Measurements from ENCODE around the gene TLR7. TPM values are rescaled to one million over a fixed set of nuclear protein-coding genes. Genes with fewer than 3 reads are reported as not detected.

The TLR7 gene
- polyA plus RNA-seq, 1 experiment: not detected

- no peak for DNase-seq (ENCODE audit: low read depth)
- Histone ChIP-seq H3K4me3 (ENCODE audit: low read depth, low read length) (no peak overlapping the region), H3K36me3 (ENCODE audit: control insufficient read depth, insufficient read depth, low read length) (no peaks in the 10 kb centered on the region), H3K27me3 (ENCODE audit: control insufficient read depth, insufficient read depth, low read length) (no peaks in the 10 kb centered on the region)
- POLR2A ChIA-PET: no interaction called here
- TF ChIP-seq CTCF (IDR thresholded peaks at IDR 0.05; ENCODE audit: insufficient read depth, low read depth, low read length): no peak
- CTCF ChIA-PET: no interaction called here
These were observed 813 bp downstream of the TLR7 start for GRCh38 chrX:12867685-12868084.

GRCh38 chrX:12868747-12869146, 1.9 kb downstream of the TLR7 start:
- H3K4me3 ChIP-seq (ENCODE audit: low read depth, low read length): no peak overlapping the region
- no peaks in the 10 kb centered on the region for H3K27me3 ChIP-seq (ENCODE audit: control insufficient read depth, insufficient read depth, low read length)
- POLR2A ChIA-PET: no interaction called here

GRCh38 chrX:12871257-12871656, 4.4 kb downstream of the TLR7 start:
- Histone ChIP-seq H3K4me3 (ENCODE audit: low read depth, low read length) (no peak overlapping the region), H3K27me3 (ENCODE audit: control insufficient read depth, insufficient read depth, low read length) (no peaks in the 10 kb centered on the region), H3K36me3 (ENCODE audit: control insufficient read depth, insufficient read depth, low read length) (no peaks in the 10 kb centered on the region)
- POLR2A ChIA-PET: no interaction called here
- CTCF ChIA-PET: no interaction called here
- no peak for TF ChIP-seq CTCF (IDR thresholded peaks at IDR 0.05; ENCODE audit: insufficient read depth, low read depth, low read length)
- DNase-seq (ENCODE audit: low read depth): no peak

More at GRCh38 chrX:12868747-12869146, 1.9 kb downstream of the TLR7 start:
- DNase-seq (ENCODE audit: low read depth): no peak
- H3K36me3 ChIP-seq (ENCODE audit: control insufficient read depth, insufficient read depth, low read length): no peaks in the 10 kb centered on the region
- CTCF ChIA-PET: no interaction called here
- TF ChIP-seq CTCF (IDR thresholded peaks at IDR 0.05; ENCODE audit: insufficient read depth, low read depth, low read length): no peak

GRCh38 chrX:12872741-12873140, 5.9 kb downstream of the TLR7 start:
- Histone ChIP-seq H3K27me3 (ENCODE audit: control insufficient read depth, insufficient read depth, low read length) (no peaks in the 10 kb centered on the region), H3K36me3 (ENCODE audit: control insufficient read depth, insufficient read depth, low read length) (no peaks in the 10 kb centered on the region), H3K4me3 (ENCODE audit: low read depth, low read length) (no peak overlapping the region)
- ChIA-PET CTCF (no interaction called here), POLR2A (no interaction called here)
- DNase-seq (ENCODE audit: low read depth): no peak
- TF ChIP-seq CTCF (IDR thresholded peaks at IDR 0.05; ENCODE audit: insufficient read depth, low read depth, low read length): no peak

GRCh38 chrX:12874581-12874980, 7.7 kb downstream of the TLR7 start:
- Histone ChIP-seq H3K36me3 (ENCODE audit: control insufficient read depth, insufficient read depth, low read length) (no peaks in the 10 kb centered on the region), H3K4me3 (ENCODE audit: low read depth, low read length) (no peak overlapping the region), H3K27me3 (ENCODE audit: control insufficient read depth, insufficient read depth, low read length) (no peaks in the 10 kb centered on the region)
- CTCF ChIA-PET: no interaction called here
- TF ChIP-seq CTCF (IDR thresholded peaks at IDR 0.05; ENCODE audit: insufficient read depth, low read depth, low read length): no peak
- no peak for DNase-seq (ENCODE audit: low read depth)
- POLR2A ChIA-PET: no interaction called here

Measured in BJ (cell line).